GM12878 (cell line): ENCODE results near the gene RGSL1. TPM values are rescaled to one million over a fixed set of nuclear protein-coding genes. Genes with fewer than 3 reads are reported as not detected.

Experiments
- ATF2 ChIP-seq: IDR thresholded peaks from 2 replicates; pipeline ENCODE4 v1.6.1; 2012; ENCODE audit warnings: low read length, inconsistent platforms
- CEBPB ChIP-seq, 2 experiments: fragments of 150-350 bp in 1 of 2; IDR thresholded peaks; 2 replicates each; pipeline ENCODE4 v1.6.1; 2012 to 2014; ENCODE audit warnings: low read depth in 2 of 2, low read length in 2 of 2, borderline replicate concordance in 1 of 2, inconsistent platforms in 1 of 2
- CEBPZ ChIP-seq: fragments of 150-350 bp; IDR thresholded peaks from 2 replicates; pipeline ENCODE4 v1.6.1; 2016; ENCODE audit warnings: low read depth, low read length
- ETV6 ChIP-seq, 2 experiments: fragments of 450-650 bp in 1 of 2; IDR thresholded peaks in 1 of 2; conservative IDR thresholded peaks in 1 of 2; 2 replicates each; pipeline ENCODE4 v1.6.1; 2014; ENCODE audit warnings: antibody characterized with exemption in 1 of 2, borderline replicate concordance in 1 of 2, low read depth in 1 of 2, mild to moderate bottlenecking in 1 of 2, moderate library complexity in 1 of 2
- FOS ChIP-seq: IDR thresholded peaks from 3 replicates; pipeline ENCODE4 v1.6.1; 2011; ENCODE audit warnings: borderline replicate concordance; ENCODE audit not compliant: insufficient read length; ENCODE audit errors: extremely low read depth
- HDGF ChIP-seq: fragments of 450-650 bp; IDR thresholded peaks from 2 replicates; pipeline ENCODE4 v1.6.1; 2016; ENCODE audit warnings: antibody characterized with exemption
- HSF1 ChIP-seq: fragments of 150-350 bp; IDR thresholded peaks from 2 replicates; pipeline ENCODE4 v1.6.1; 2014; ENCODE audit warnings: mild to moderate bottlenecking, low read depth, low read length
- MAX ChIP-seq: IDR thresholded peaks from 2 replicates; pipeline ENCODE4 v1.6.1; 2012; ENCODE audit warnings: low read depth, low read length, improper control_type of control experiment
- NFYA ChIP-seq: IDR thresholded peaks from 2 replicates; pipeline ENCODE4 v1.6.1; 2011; ENCODE audit warnings: low read depth, mild to moderate bottlenecking, low read length, improper control_type of control experiment, borderline replicate concordance
- PML ChIP-seq: IDR thresholded peaks from 2 replicates; pipeline ENCODE4 v1.6.1; 2012; ENCODE audit warnings: low read length, inconsistent platforms
- POLR2AphosphoS5 ChIP-seq: IDR thresholded peaks from 2 replicates; pipeline ENCODE4 v1.6.1; 2011; ENCODE audit warnings: mild to moderate bottlenecking, low read length, inconsistent platforms
- RAD51 ChIP-seq: fragments of 450-650 bp; IDR thresholded peaks from 2 replicates; pipeline ENCODE4 v1.6.1; 2016; ENCODE audit warnings: moderate library complexity, mild to moderate bottlenecking, inconsistent platforms
- RCOR1 ChIP-seq: conservative IDR thresholded peaks from 2 replicates; pipeline ENCODE4 v1.6.1; 2012; ENCODE audit warnings: low read depth, low read length, improper control_type of control experiment
- TBL1XR1 ChIP-seq: IDR thresholded peaks from 2 replicates; pipeline ENCODE4 v1.6.1; 2012; ENCODE audit warnings: low read depth, low read length, improper control_type of control experiment
- ZBTB40 ChIP-seq: fragments of 450-650 bp; IDR thresholded peaks from 2 replicates; pipeline ENCODE4 v1.6.1; 2016; ENCODE audit warnings: mild to moderate bottlenecking, moderate library complexity, borderline replicate concordance
- polyA plus RNA-seq, 11 experiments: library from polyadenylated mRNA; depleted of rRNA in 4 of 11; unstranded in 6 of 11; stranded (reverse) in 5 of 11; fragments of >200 nt; fragmentation: Nextera tagmentation in 4 of 11; fragmentation: Illumina TruSeq in 1 of 11; extraction: Ambion mirVana in 4 of 11; extraction: Trizol in 1 of 11; gene quantifications; 1 replicate in 1 of 11; 2 replicates in 10 of 11; pipeline versions ENCODE4 v1.2.1 to v1.2.3, GENCODE V29; 2011 to 2016; ENCODE audit warnings: inconsistent platforms in 2 of 11, missing spikeins in 2 of 11, low read depth in 1 of 11
- total RNA-seq, 4 experiments: library from RNA; depleted of rRNA in 3 of 4; stranded (reverse); fragments of >200 nt in 3 of 4; fragmentation: Illumina TruSeq in 1 of 4; extraction: Trizol in 1 of 4; gene quantifications; 2 replicates each; pipeline versions ENCODE4 v1.2.1 to v1.2.3, GENCODE V29; 2013 to 2021
- TF ChIP-seq, protein P1 (sequence below): fragments of 450-650 bp; IDR thresholded peaks from 2 replicates; pipeline ENCODE4 v1.6.1; 2017; ENCODE audit warnings: borderline replicate concordance

RGSL1 gene
- total and polyA plus RNA-seq, 10 of the 15 experiments (the other 5 are each of a cell fraction or from before 2014, with no cell fraction given) = 0.05 to 0.28 (median 0.27) TPM; not detected in 5

DNA sequence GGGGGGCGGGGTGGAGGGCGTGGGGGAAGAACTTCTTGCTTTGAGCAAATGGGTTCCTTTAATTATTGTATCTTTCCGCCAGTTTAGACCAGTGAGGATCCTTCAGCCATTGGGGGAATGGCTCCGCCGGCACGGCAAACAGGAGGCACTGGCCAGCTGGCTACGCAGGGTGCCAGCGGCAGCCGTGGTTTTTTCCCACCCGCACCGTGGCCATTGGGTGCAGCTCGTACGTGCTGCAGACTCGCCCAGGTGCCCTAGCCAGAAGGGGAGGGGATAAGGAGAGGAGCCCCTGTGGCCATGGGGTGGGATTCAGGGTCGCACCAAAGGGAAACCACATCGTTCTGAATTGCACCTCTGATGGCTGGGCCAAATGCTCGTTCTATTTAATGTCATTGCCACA is 65.6 kb downstream of the RGSL1 start (continued):
- no peak for TF ChIP-seq ZBTB40
- TF ChIP-seq ATF2 = no peak
- TF ChIP-seq HDGF = no peak
- TF ChIP-seq, protein P1, sequence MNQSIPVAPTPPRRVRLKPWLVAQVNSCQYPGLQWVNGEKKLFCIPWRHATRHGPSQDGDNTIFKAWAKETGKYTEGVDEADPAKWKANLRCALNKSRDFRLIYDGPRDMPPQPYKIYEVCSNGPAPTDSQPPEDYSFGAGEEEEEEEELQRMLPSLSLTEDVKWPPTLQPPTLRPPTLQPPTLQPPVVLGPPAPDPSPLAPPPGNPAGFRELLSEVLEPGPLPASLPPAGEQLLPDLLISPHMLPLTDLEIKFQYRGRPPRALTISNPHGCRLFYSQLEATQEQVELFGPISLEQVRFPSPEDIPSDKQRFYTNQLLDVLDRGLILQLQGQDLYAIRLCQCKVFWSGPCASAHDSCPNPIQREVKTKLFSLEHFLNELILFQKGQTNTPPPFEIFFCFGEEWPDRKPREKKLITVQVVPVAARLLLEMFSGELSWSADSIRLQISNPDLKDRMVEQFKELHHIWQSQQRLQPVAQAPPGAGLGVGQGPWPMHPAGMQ = no peak
- TF ChIP-seq CEBPZ = no peak
- TF ChIP-seq RCOR1 = no peak
- no peak for TF ChIP-seq TBL1XR1
- TF ChIP-seq POLR2AphosphoS5 = no peak
- TF ChIP-seq PML = no peak
- TF ChIP-seq HSF1 = no peak
- TF ChIP-seq ETV6 (conservative IDR thresholded peaks at IDR 0.05 in 1 of 2, IDR thresholded peaks at IDR 0.05 in 1 of 2; ENCODE audit: borderline replicate concordance in 1 of 2, low read depth in 1 of 2) = no peak
- TF ChIP-seq FOS = no peak
- no peak for TF ChIP-seq MAX
- no peak for TF ChIP-seq CEBPB (IDR thresholded peaks at IDR 0.05; ENCODE audit: borderline replicate concordance in 1 of 2, low read depth in 2 of 2, low read length in 2 of 2)
- no peak for TF ChIP-seq RAD51
- no peak for TF ChIP-seq NFYA
- TF ChIP-seq, all 136 proteins: peak for 0
